HG03039 (cell line): Measurements from ENCODE around the gene CTU1.

Source experiments
- ATAC-seq: cut with Tn5 transposase; IDR thresholded peaks from one replicate; pipeline ENCODE4 v1.9.1; 2021; ENCODE audit warnings: mild to moderate bottlenecking, moderate library complexity; ENCODE audit not compliant: unreplicated experiment

CTU1 gene

DNA sequence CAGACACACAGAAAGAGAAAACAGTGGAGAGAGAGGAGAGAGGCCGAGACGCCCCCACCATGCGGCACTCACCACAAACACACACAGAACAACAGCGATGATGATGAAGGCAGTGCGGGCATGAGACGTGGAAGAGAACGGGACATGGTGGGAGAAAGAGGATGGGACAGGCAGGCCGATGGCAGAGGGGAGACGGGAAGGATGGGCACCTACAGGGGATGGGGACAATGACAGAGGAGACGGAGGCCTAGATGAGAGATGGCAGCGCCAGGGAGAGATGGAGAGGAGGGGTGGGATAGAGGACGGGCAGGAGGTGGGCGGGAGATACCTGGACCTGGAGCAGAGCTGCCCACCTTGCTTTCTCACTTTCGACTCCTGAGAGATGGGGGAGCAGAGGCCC lies 24.4 kb downstream of the CTU1 start:
- no peak for ATAC-seq

DNA sequence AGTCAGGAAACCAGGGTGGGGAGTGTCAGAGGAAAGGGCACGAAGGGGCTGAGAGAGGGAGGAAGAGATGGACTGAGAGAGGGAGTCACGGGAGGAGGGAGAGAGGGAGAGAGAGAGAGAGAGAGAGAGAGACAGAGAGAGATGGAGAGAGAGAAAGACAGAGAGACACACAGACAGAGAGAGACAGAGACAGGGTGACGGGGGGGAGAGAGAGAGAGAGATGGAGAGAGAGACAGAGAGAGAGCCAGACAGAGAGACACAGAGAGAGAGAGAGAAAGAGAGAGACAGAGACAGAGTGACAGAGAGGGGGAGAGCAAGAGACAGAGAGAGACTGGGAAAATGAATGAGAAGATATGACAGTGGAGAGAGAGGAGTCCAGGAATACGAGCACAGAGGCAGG lies 25.0 kb downstream of the CTU1 start:
- ATAC-seq = no peak

DNA sequence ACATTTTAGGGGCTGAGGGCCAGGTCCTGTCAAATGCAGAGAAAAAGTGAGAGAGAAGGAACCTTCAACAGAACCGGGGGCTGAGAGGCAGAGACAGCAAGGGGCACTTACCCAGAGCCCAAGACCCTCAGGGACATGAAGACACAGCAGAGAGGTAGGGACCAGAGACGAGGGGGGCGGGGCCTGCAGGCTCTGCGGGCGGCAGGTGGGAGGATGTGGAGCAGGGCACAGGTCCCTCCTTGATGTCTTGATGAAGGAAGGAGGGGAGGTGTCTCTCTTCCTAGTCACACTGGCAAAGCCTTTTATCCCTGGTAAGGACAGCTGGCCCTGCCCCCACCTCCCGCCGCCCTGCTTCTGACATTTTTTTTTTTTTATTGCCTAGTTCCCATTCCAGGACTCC lies 25.6 kb downstream of the CTU1 start, which contains the start of gene KLK14:
Gene KLK14 (minus strand): TSS at position 277 of the 400 bp plus-strand sequence. CDS start 273 bp downstream, at position 4.
- ATAC-seq = no peak

- no peak for ATAC-seq
These were observed 26.7 kb downstream of the CTU1 start for GRCh38 chr19:51081476-51081875.

- no peak for ATAC-seq
These were observed 28.6 kb downstream of the CTU1 start for GRCh38 chr19:51079481-51080110.

- no peak for ATAC-seq
These were observed 29.5 kb downstream of the CTU1 start for GRCh38 chr19:51078731-51079130.

DNA sequence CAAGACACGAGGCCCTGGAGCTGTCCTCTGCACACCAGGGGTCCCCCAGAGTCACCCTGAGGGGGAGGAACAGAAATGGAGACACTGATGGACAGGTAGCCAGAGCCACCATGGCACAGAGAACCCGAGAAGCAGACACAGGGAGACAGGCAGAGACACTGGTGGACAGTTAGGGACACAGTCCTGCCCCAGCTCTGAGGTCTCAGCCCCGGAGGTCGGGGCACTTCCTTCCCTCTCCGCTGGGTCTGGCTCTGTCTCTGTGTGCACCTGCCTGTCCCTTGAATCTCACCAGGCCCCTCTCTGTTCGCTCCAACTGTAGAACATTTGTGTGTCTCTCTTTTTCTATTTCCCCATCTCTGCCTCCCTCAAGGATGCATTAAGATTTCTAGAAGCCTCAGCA lies 30.1 kb downstream of the CTU1 start:
- ATAC-seq = no peak

- no peak for ATAC-seq
These were observed 31.5 kb downstream of the CTU1 start for GRCh38 chr19:51076631-51077213.

DNA sequence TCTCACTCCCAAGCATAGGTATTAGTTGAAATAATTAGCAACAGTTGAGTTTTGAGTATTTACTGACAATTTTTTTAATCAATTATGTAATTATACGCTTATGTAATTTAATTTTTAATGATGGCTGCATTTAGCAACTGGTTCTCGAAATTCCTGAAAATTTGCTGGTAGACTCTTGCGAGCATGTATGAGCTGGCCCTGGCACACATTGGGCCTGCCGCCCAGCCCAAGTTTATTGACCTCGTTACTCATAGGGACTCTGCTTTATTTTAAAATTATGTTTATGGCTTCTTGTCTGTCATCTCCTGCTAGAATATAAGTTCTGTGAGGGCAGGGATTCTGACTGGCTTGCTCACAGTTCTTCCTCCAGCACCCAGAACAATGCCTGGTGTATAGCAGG lies 32.2 kb downstream of the CTU1 start:
- no peak for ATAC-seq

- no peak for ATAC-seq
These were observed 37.2 kb downstream of the CTU1 start for GRCh38 chr19:51071095-51071405.

DNA sequence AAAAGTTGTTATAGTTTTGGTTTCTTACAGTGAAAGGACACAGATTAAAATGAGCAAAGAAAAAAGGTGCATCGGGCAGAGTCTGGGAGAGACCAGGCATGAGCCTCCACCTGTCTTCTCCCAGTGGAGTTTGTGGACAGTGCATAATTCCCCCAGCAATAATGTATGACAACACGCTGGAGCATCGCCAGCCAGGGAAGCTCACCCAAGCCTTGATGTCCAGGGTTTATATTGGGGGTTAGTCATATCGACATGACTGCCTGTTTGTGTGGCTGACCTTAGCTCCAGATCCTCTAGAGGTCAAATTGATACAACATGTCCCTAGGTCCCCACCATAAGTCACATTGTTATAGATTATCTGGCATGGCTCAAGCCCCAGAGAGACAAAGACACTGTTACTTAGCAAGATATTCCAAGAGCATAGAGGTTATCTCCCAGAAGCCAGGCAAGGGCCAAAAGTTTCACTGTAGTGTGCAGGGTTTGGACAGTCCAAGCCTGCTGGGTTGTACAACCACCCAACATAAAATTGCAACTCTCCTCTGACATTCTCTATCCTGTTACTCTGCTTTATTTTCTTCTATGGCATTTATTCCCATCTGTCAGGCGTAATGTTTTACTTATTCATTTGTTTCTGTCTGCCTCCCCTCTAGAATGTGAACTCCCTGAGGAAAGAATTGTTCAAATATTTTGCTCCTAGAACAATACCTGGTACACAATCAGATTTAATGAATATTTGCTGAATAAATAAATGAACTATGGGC lies 37.7 kb downstream of the CTU1 start:
- ATAC-seq = no peak

- no peak for ATAC-seq
These were observed 41.6 kb downstream of the CTU1 start for GRCh38 chr19:51066393-51067186.

GRCh38 chr19:51065221-51065960 lies 42.8 kb downstream of the CTU1 start:
- ATAC-seq = no peak

GRCh38 chr19:51064534-51065220 lies 43.5 kb downstream of the CTU1 start, which contains the start of gene KLK13:
Gene KLK13 (minus strand): TSS chr19:51065092. CDS start chr19:51065067, 25 bp downstream.
- ATAC-seq = no peak

DNA sequence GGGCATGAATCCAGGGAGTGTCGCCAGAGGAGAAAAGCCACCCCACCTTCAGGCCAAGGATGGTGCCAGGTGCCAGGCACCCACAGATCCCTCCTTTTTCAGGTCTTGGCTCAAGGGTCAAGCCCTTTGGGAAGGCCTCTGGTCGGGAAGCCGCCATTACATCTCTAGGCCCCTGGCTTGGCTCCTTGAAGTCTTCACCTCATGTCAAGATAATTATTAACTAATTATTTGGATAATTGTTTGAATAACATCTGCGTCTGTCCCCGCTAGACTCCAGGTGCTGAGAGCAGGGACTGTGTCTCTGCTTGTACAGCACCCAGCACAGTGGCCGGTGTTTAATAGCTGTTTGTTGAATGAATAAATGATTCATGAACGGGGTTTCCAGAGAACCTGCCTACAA lies 44.5 kb downstream of the CTU1 start:
- no peak for ATAC-seq

DNA sequence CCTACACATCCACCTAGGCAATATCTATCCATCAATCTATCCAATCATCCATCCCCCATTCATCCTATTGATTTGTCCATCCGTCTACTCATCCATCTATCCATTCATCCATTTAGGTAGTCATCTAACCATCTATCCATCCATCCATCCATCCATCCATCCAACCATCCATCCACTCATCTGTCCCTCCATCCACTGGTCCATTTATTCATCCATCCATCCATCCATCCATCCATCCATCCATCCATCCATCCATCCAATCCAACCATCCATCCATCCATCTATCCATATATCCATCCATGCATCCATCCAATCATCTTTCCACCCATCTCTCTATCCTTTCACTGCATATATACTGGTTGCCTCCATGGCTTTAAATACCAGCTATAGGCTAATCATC lies 47.2 kb downstream of the CTU1 start:
- ATAC-seq = no peak

GRCh38 chr19:51060336-51060735 lies 47.9 kb downstream of the CTU1 start:
- no peak for ATAC-seq

DNA sequence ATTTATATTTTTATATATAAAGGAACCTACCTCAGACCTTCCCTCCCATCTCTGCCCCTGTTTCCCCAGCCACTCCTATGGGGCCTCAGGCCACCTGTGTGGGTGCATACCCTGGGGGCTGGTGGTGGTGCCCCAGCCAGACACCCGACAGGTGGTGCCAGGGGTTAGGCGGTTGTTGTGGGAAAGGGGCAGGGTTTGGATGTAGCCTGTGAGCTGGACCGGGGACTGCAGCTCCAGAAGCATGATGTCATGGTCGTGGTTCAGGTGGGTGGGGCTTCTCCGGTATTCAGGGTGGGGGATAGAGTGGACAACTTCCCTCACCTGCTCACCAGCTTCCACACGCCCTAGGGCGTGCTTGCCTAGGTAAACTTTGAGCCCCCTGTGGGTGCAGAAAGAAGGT lies 48.5 kb downstream of the CTU1 start:
- ATAC-seq = no peak

GRCh38 chr19:51055866-51056265 lies 52.3 kb downstream of the CTU1 start:
- ATAC-seq = no peak
